Measurements from ENCODE around the gene ADAMTS14. TPM values are rescaled to one million over a fixed set of nuclear protein-coding genes. Genes with fewer than 3 reads are reported as not detected.

The ADAMTS14 gene
- total RNA-seq, 1 donor from 2014 or later: 1.1 TPM

- Mint-ChIP-seq H3K4me3 (ENCODE audit: unreplicated experiment) (no peak overlapping the region), H3K27ac (ENCODE audit: unreplicated experiment) (no peak overlapping the region), H3K27me3 (ENCODE audit: unreplicated experiment) (peaks cover 2% of the 10 kb centered on the region), H3K4me1 (ENCODE audit: unreplicated experiment) (no peaks in the 10 kb centered on the region), H3K36me3 (ENCODE audit: low read depth, unreplicated experiment) (peaks cover 25% of the 10 kb centered on the region), H3K9me3 (ENCODE audit: unreplicated experiment) (peaks cover 4% of the 10 kb centered on the region)
- no peak for DNase-seq (ENCODE audit: low spot score)
- no peak for TF ChIP-seq CTCF (IDR thresholded peaks at IDR 0.05; ENCODE audit: unreplicated experiment)
These were observed 20.6 kb upstream of the ADAMTS14 start for GRCh38 chr10:70651661-70652060.

- Mint-ChIP-seq H3K27me3 (ENCODE audit: unreplicated experiment) (peaks cover 2% of the 10 kb centered on the region), H3K36me3 (ENCODE audit: low read depth, unreplicated experiment) (peaks cover 25% of the 10 kb centered on the region), H3K4me3 (ENCODE audit: unreplicated experiment) (no peak overlapping the region), H3K4me1 (ENCODE audit: unreplicated experiment) (no peaks in the 10 kb centered on the region), H3K27ac (ENCODE audit: unreplicated experiment) (no peak overlapping the region), H3K9me3 (ENCODE audit: unreplicated experiment) (peaks cover 4% of the 10 kb centered on the region)
- no peak for DNase-seq (ENCODE audit: low spot score)
- TF ChIP-seq CTCF (IDR thresholded peaks at IDR 0.05; ENCODE audit: unreplicated experiment): no peak
These were observed 19.3 kb upstream of the ADAMTS14 start for GRCh38 chr10:70652761-70653657.

- Mint-ChIP-seq H3K4me1 (ENCODE audit: unreplicated experiment) (no peaks in the 10 kb centered on the region), H3K36me3 (ENCODE audit: low read depth, unreplicated experiment) (peaks cover 14% of the 10 kb centered on the region), H3K4me3 (ENCODE audit: unreplicated experiment) (no peak overlapping the region), H3K27ac (ENCODE audit: unreplicated experiment) (no peak overlapping the region), H3K27me3 (ENCODE audit: unreplicated experiment) (no peaks in the 10 kb centered on the region), H3K9me3 (ENCODE audit: unreplicated experiment) (no peaks in the 10 kb centered on the region)
- TF ChIP-seq CTCF (IDR thresholded peaks at IDR 0.05; ENCODE audit: unreplicated experiment): no peak
- DNase-seq (ENCODE audit: low spot score): no peak
These were observed 17.0 kb upstream of the ADAMTS14 start for GRCh38 chr10:70655316-70655715.

GRCh38 chr10:70656489-70656888, 15.8 kb upstream of the ADAMTS14 start:
- peaks cover 9% of the 10 kb centered on the region for H3K36me3 Mint-ChIP-seq (ENCODE audit: low read depth, unreplicated experiment)
- DNase-seq (ENCODE audit: low spot score): no peak
- H3K4me1 Mint-ChIP-seq (ENCODE audit: unreplicated experiment): no peaks in the 10 kb centered on the region
- no peak overlapping the region for H3K27ac Mint-ChIP-seq (ENCODE audit: unreplicated experiment)
- TF ChIP-seq CTCF (IDR thresholded peaks at IDR 0.05; ENCODE audit: unreplicated experiment): no peak
- no peaks in the 10 kb centered on the region for H3K9me3 Mint-ChIP-seq (ENCODE audit: unreplicated experiment)
- no peak overlapping the region for H3K4me3 Mint-ChIP-seq (ENCODE audit: unreplicated experiment)
- H3K27me3 Mint-ChIP-seq (ENCODE audit: unreplicated experiment): no peaks in the 10 kb centered on the region

GRCh38 chr10:70657041-70657440, 15.3 kb upstream of the ADAMTS14 start:
- H3K27me3 Mint-ChIP-seq (ENCODE audit: unreplicated experiment): no peaks in the 10 kb centered on the region

More at GRCh38 chr10:70657041-70657440, 15.3 kb upstream of the ADAMTS14 start:
- Mint-ChIP-seq H3K4me3 (ENCODE audit: unreplicated experiment) (no peak overlapping the region), H3K9me3 (ENCODE audit: unreplicated experiment) (no peaks in the 10 kb centered on the region), H3K36me3 (ENCODE audit: low read depth, unreplicated experiment) (peaks cover 6% of the 10 kb centered on the region), H3K27ac (ENCODE audit: unreplicated experiment) (no peak overlapping the region), H3K4me1 (ENCODE audit: unreplicated experiment) (no peaks in the 10 kb centered on the region)
- DNase-seq (ENCODE audit: low spot score): no peak
- TF ChIP-seq CTCF (IDR thresholded peaks at IDR 0.05; ENCODE audit: unreplicated experiment): no peak
